CD4-positive, alpha-beta T cell treated with Interleukin-15 for 1 hour (primary cell): ENCODE data around the gene GDE1.

Experiments
- DNase-seq: peaks from one replicate; pipeline ENCODE4 v3.0.0-alpha.2; 2020

Gene GDE1

GRCh38 chr16:19485611-19486010 is 36.3 kb downstream of the GDE1 start:
- DNase-seq: no peak

- DNase-seq: no peak
These were observed 37.8 kb downstream of the GDE1 start for GRCh38 chr16:19484096-19484495.

GRCh38 chr16:19482291-19482690 is 39.6 kb downstream of the GDE1 start:
- no peak for DNase-seq

- DNase-seq: no peak
These were observed 40.1 kb downstream of the GDE1 start for GRCh38 chr16:19481769-19482168.

- no peak for DNase-seq
These were observed 40.6 kb downstream of the GDE1 start for GRCh38 chr16:19481296-19481695.

- DNase-seq: no peak
These were observed 42.6 kb downstream of the GDE1 start for GRCh38 chr16:19479302-19479721.

GRCh38 chr16:19478505-19478904 is 43.4 kb downstream of the GDE1 start:
- no peak for DNase-seq

- DNase-seq: no peak
These were observed 47.3 kb downstream of the GDE1 start for GRCh38 chr16:19474617-19475016.

GRCh38 chr16:19472482-19472881 is 49.4 kb downstream of the GDE1 start:
- DNase-seq: no peak

- no peak for DNase-seq
These were observed 53.6 kb downstream of the GDE1 start for GRCh38 chr16:19468300-19468699.

- DNase-seq: no peak
These were observed 58.2 kb downstream of the GDE1 start for GRCh38 chr16:19463468-19464315.

GRCh38 chr16:19460397-19460796 is 61.5 kb downstream of the GDE1 start:
- DNase-seq: no peak

GRCh38 chr16:19458722-19459379 is 63.0 kb downstream of the GDE1 start:
- no peak for DNase-seq
